GM18505 (cell line): ENCODE data around the gene TLR3.
A peak's percentile ranks its signal among the peaks of the same experiment; 100 is the strongest.

Experiments used
- ATAC-seq: cut with Tn5 transposase; IDR thresholded peaks from one replicate; pipeline ENCODE4 v1.9.1; 2021; ENCODE audit not compliant: unreplicated experiment
- POLR2A ChIP-seq: IDR thresholded peaks from 4 replicates; pipeline ENCODE4 v1.6.1; 2011; ENCODE audit warnings: borderline replicate concordance; ENCODE audit not compliant: insufficient read depth, insufficient read length; ENCODE audit errors: extremely low read depth

Gene TLR3

DNA sequence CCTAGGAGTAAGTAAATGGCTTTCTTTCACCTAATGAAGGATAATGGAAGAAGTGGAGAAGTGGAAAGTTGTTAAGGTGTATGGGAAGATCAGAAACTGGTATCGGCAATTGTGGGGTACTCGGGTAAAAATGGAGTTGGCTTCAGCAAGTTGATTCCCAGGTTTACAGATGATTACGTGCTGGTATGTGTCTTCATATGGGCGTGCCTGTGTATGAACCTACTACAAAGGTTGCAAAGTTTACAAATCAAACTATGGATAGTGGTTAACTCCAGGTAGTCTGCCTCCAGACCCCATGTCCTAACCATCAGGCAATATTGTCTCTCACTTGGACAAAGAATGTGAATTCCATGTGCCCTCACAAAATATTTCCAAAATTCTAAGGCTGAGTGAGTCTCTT lies 773 bp downstream of the TLR3 start:
- no peak for ATAC-seq
- no peak for TF ChIP-seq POLR2A

DNA sequence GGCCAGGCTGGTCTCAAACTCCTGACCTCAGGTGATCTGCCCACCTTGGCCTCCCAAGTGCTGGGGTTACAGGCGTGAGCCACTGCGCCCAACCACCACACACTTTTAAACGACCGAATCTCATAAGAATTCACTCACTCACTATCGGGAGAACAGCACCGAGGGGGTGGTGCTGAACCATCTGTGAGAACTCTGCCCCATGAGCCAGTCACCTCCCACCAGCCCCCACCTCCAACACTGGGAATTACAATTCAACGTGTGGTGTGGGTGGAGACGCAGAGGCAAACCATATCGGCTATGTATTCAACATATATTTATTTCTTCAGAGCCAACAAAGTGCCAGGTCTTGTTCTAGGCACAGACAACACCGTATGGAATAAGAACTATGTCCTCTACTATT lies 3.6 kb downstream of the TLR3 start:
- no peak for ATAC-seq
- TF ChIP-seq POLR2A: no peak

DNA sequence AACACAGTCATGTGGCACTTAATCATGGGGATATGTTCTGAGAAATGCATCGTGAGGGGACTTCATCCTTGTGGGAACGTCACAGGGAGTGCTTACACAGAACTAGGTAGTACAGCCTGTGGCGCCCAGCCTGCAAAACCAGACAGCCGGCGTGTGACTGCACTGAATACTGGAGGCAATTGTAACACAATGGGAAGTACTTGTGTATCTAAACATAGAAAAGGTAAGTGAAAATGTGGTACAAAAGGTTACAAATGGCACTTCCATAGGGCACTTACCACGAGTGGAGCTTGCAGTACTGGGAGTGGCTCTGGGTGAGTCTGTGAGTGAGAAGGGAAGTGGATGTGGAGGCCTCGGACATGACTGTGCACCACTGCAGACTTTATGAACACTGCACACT lies 5.2 kb downstream of the TLR3 start:
- ATAC-seq: no peak
- no peak for TF ChIP-seq POLR2A

DNA sequence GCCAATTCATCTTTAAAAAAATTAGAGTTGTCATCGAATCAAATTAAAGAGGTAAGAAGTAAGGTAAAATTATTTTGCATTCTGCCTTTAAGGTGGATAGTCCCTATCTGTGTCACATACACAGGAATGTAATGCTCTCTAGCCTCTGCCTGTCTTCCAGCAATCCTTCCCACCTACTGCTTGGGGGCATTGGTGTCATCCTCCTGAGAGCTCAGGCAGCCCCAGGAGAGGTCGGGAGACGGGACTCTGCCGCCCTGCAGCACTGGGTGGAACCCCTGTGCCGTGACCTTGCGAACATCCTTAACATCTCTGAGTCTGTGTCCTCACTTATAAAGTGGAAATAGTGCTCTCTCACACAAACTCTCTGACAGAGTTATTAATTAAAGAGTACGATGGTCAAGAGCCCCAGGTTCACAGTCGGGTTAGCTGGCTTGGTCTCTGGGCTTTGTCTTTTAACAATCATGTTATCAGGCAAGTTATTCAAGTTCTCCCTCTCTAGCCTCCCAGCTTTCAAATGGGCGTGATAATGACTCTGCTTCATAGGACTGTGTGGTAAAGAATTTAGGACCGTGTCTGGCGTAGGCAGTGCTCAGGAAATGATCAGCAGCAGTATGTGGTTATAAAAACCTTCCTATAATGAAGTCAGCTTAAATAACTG lies 10.2 kb downstream of the TLR3 start:
- no peak for TF ChIP-seq POLR2A
- ATAC-seq: no peak

DNA sequence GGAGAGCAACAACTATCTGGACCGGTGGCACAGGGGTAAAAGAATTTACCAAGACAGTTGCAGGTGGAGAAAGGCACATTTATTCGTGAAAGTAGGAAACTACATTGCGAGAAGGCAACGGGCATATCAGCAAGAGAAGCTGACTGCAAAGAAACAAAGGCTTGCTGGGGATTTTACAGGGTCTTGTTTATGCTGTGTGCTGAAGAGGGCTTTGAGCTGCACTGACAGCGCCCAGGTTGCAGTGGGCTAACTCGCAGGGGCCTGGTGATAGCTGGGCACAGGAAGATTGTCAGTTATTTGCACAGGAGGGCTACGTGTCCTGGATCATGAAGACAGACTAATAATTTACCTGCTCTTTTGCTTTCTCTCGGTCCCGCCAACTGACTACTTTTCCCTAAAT lies 10.7 kb downstream of the TLR3 start:
- TF ChIP-seq POLR2A: no peak
- no peak for ATAC-seq

DNA sequence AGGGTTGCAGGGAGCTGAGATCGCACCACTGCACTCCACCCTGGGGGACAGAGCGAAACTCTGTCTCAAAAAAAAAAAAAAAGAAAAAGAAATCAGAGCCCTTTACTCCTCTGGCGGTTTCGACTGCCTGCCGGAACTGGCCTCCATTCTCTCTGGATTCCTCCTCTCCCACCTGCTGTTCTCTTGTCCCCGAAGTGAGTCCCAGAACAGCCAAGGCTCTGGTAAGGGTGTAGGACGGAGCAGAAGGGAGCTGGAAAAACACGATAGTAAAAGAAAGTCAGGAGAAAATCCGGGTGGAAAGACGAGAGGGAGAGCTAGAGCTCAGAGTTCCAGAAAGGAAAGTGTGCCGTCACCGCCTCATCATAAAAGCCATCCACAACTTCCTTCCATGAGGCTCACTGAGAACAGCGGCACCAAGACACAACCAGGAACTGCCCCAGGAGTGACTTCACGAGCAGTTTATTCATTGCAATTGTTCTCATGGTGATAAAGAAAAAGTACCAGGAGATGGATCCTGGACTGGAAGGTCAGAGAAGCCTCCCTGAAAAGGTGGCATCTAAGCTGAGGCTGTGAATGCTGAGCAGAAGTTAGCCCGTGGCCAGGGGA lies 12.3 kb downstream of the TLR3 start:
- ATAC-seq: no peak
- no peak for TF ChIP-seq POLR2A

DNA sequence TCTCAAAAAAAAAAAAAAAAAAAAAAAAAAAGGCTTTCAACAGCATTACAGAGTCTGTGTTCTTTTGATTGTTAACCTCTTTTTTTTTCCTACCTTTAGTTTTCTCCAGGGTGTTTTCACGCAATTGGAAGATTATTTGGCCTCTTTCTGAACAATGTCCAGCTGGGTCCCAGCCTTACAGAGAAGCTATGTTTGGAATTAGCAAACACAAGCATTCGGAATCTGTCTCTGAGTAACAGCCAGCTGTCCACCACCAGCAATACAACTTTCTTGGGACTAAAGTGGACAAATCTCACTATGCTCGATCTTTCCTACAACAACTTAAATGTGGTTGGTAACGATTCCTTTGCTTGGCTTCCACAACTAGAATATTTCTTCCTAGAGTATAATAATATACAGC lies 13.3 kb downstream of the TLR3 start:
- ATAC-seq: no peak
- TF ChIP-seq POLR2A: no peak

DNA sequence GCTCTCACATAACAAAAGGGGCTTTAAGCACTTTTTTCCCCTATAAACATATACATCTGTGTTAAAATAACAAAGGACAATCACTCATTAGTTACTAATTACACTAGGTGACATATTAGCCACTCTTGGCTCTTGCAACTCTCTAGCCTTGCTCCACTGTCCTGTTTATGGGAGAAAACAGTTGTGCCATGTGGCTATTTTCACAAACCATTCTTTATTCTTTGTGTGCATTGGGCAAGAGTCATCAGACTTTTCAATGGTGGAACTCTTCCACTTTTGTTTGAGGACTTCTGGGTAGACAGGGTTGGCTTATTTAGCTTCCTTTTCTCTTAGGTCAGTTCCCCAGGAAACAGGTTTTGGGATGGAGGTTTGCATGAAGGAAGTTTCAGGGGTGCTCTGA lies 19.6 kb downstream of the TLR3 start:
- ATAC-seq: no peak
- TF ChIP-seq POLR2A: no peak

DNA sequence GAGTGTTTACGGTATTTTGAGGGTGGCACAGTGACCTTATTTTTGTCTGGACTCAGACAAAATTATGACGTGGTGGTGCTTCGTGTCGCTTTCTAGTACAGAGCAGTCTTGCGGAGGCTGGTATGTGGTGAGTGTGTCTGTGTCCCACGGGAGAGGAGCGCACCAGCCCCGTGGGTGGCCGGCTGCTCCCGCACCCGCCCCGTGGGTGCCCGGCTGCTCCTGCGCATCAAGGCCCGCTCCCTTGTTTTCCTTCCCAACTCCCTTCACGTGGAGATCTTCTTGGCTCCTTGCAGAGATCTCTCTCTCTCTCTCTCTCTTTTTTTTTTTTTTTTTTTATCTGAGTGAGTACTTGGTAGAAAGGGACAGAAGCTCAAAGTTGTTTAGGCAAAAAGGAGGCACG lies 23.3 kb downstream of the TLR3 start:
- TF ChIP-seq POLR2A: no peak
- ATAC-seq: no peak

DNA sequence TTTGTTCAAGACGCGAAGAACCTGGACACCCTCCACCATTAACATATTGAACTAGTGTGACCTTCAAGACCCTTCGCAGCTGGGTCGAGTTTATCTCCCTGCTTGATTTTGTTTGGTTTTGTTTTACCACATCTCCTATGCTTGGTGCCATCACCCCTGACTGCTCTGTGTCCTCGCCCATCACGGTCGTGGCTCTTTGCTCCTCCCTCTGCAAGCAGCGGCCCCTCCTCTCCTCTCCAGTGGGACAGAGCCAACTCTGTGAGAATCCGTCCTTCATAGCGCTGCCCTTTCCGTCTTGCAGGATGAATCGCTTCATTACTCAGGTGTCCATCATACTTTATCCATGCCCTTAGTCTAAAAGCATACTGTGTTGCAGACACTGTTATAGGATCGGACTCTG lies 26.4 kb downstream of the TLR3 start:
- TF ChIP-seq POLR2A: no peak
- ATAC-seq: no peak

DNA sequence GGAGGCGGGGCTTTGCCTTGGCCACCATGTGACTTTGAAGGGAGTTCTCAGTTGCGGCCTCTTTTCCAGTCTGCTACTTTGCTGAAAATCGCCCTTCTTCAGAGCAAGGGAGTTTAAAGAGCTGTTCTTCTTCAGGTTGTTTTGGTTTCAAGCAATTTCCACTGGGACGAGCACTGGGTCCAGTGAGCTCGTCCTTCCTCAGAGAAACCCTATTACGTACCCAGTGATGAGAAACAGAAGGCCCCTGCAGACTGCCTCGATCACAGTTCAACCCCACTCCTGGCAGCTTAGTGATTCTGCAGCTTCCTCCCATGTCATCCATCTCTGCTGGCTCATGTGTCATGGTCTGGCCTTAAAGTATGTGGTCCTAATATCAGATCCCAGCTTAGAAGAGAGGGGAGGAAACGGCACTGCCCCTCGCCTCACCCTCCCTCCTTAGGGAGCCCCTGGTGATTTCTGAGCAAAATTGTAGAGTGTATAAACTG lies 27.8 kb downstream of the TLR3 start:
- TF ChIP-seq POLR2A: no peak
- ATAC-seq: no peak

DNA sequence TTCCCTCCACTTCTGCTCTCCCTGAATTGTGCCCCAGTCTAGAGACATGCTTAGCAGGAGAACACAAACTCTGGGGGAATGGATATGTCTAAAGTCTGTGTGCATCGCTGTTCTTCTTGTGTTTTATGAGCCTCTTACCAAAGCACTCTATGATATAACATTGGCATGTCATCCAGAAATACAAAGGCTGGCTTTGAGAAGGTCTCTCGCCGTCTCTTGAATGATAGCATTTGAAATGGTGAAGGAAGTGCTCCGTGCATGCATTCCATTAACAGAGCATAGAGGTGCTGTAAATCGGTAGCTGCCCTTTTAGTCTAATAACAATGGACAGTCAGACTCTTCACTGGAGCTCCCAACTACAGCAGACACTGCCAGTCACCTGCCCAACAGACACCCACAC lies 28.4 kb downstream of the TLR3 start:
- no peak for ATAC-seq
- TF ChIP-seq POLR2A: no peak

DNA sequence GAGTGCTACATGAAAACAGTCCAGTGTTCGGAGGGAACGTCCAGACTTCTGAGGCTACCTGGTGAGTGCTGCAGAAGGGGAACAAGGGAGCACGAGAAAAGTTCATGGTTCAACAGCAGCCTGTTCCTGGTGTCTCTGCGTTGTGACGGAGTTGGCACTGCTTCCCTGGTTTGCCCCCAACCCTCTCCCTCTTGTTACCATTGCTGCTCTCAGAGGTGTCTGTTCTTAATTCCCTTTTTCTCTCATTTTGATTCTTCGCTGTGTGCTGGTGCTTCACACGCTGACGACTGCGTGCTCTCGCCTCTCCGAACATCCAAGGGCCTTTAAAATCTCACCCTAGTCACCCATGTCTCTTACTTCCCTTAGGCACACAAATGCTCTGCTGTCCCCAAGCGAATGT lies 34.0 kb downstream of the TLR3 start:
- no peak for TF ChIP-seq POLR2A
- no peak for ATAC-seq

DNA sequence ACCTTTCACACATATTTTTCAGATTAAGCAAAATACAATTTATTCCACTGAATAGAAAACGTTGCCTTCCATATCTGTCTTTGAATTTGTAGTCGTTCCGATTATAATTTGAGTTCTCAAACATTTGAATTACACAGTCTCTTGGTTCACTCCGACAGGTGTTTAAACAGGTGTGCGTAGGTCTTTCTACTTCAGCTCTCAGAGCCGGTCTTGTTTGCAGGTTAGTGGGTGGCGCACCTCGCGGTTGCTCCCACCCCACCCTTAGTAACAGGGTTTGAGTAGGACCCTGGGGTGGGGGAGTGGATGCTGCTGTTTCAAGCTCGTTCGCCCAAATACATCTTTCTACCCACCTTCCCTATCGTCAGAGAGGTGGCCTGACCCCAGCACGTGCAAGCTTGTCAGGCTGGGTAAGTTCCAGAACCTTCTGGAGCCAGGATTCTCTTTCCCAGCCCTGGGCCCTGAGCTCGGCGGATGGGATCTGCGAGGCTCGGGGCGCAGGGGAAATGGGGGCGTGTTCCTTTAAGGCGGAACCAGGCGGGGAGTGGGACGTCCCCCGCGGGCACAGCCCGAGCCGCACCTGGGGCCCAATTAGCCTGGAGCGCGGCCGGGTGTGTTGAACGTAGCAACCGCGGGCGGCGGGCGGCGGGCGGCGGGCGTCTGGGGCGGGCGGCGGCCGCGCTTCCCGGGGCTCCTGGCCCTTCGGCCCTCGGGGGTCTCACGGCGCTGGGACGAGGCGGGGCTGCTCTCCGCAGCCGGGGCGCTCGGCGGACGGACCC lies 35.3 kb downstream of the TLR3 start, which contains the start of gene FAM149A:
FAM149A (plus strand) TSS at position 591 of the 776 bp plus-strand sequence.
- ATAC-seq: peak; percentile 84
- no peak for TF ChIP-seq POLR2A
